H9 (cell line): ENCODE data around the gene AP3S2. TPM values are rescaled to one million over a fixed set of nuclear protein-coding genes. Genes with fewer than 3 reads are reported as not detected.

Experiments used
- DNase-seq: peaks from one replicate; pipeline ENCODE4 v3.0.0-alpha.2; 2017
- H2AFZ ChIP-seq: one replicate; pipeline ENCODE4 v1.6.1; 2013; ENCODE audit warnings: mild to moderate bottlenecking, low read length, control low read depth, moderate library complexity
- H2AK5ac ChIP-seq: 2 replicates; pipeline ENCODE4 v1.6.1; 2013; ENCODE audit warnings: low read length, control low read depth, mixed read lengths; ENCODE audit not compliant: insufficient read length
- H2BK120ac ChIP-seq: one replicate; pipeline ENCODE4 v1.6.1; 2013; ENCODE audit warnings: low read depth, mild to moderate bottlenecking, low read length, control low read depth, inconsistent platforms; ENCODE audit not compliant: poor library complexity, severe bottlenecking
- H2BK12ac ChIP-seq: 2 replicates; pipeline ENCODE4 v1.6.1; 2013; ENCODE audit warnings: low read length, control low read depth, mixed read lengths, low read depth; ENCODE audit not compliant: insufficient read length
- H2BK15ac ChIP-seq: 2 replicates; pipeline ENCODE4 v1.6.1; 2013; ENCODE audit warnings: low read depth, low read length, control low read depth
- H2BK20ac ChIP-seq: one replicate; pipeline ENCODE4 v1.6.1; 2013; ENCODE audit warnings: low read depth, mild to moderate bottlenecking, low read length, control low read depth, inconsistent platforms; ENCODE audit not compliant: poor library complexity, severe bottlenecking
- H2BK5ac ChIP-seq: 2 replicates; pipeline ENCODE4 v1.6.1; 2013; ENCODE audit warnings: low read length, control low read depth, mixed read lengths; ENCODE audit not compliant: insufficient read length
- H3K14ac ChIP-seq: 2 replicates; pipeline ENCODE4 v1.6.1; 2013; ENCODE audit warnings: low read length, control low read depth; ENCODE audit not compliant: insufficient read depth
- H3K18ac ChIP-seq: 2 replicates; pipeline ENCODE4 v1.6.1; 2013; ENCODE audit warnings: low read depth, mild to moderate bottlenecking, mixed read lengths, low read length, control low read depth; ENCODE audit not compliant: insufficient read length
- H3K23ac ChIP-seq: 2 replicates; pipeline ENCODE4 v1.6.1; 2013; ENCODE audit warnings: low read length, control low read depth, mixed read lengths, low read depth; ENCODE audit not compliant: insufficient read length
- H3K23me2 ChIP-seq: 2 replicates; pipeline ENCODE4 v1.6.1; 2013; ENCODE audit warnings: low read depth, mild to moderate bottlenecking, mixed read lengths, low read length, control low read depth; ENCODE audit not compliant: insufficient read length, poor library complexity, severe bottlenecking
- H3K27ac ChIP-seq: 2 replicates; pipeline ENCODE4 v1.5.1; 2013; ENCODE audit warnings: low read length, control low read depth, mixed read lengths, low read depth; ENCODE audit not compliant: insufficient read length
- H3K27me3 ChIP-seq: 2 replicates; pipeline ENCODE4 v1.6.1; 2013; ENCODE audit warnings: low read length, control low read depth, inconsistent platforms; ENCODE audit not compliant: insufficient read depth
- H3K4ac ChIP-seq: 2 replicates; pipeline ENCODE4 v1.6.1; 2013; ENCODE audit warnings: low read depth, mild to moderate bottlenecking, control low read depth, inconsistent platforms, low read length, moderate library complexity
- H3K4me1 ChIP-seq: 2 replicates; pipeline ENCODE4 v1.6.1; 2013; ENCODE audit warnings: low read length, control low read depth, inconsistent platforms; ENCODE audit not compliant: insufficient read depth
- H3K4me2 ChIP-seq: 2 replicates; pipeline ENCODE4 v1.6.1; 2013; ENCODE audit warnings: low read length, control low read depth, mixed read lengths; ENCODE audit not compliant: insufficient read length, insufficient read depth
- H3K56ac ChIP-seq: 2 replicates; pipeline ENCODE4 v1.6.1; 2013; ENCODE audit warnings: low read depth, mild to moderate bottlenecking, mixed read lengths, low read length, control low read depth; ENCODE audit not compliant: insufficient read length
- H3K79me1 ChIP-seq: 2 replicates; pipeline ENCODE4 v1.6.1; 2013; ENCODE audit warnings: low read depth, mild to moderate bottlenecking, moderate library complexity, low read length, control low read depth, inconsistent platforms; ENCODE audit not compliant: insufficient read depth, poor library complexity, severe bottlenecking
- H3K79me2 ChIP-seq: 2 replicates; pipeline ENCODE4 v1.6.1; 2013; ENCODE audit warnings: low read length, control low read depth, inconsistent platforms; ENCODE audit not compliant: insufficient read depth
- H3K9ac ChIP-seq: 2 replicates; pipeline ENCODE4 v1.6.1; 2013; ENCODE audit warnings: low read length, control low read depth, mixed read lengths; ENCODE audit not compliant: insufficient read length; ENCODE audit errors: extremely low read depth
- H3K9me3 ChIP-seq: one replicate; pipeline ENCODE4 v1.6.1; 2013; ENCODE audit warnings: low read depth, low read length, inconsistent platforms; ENCODE audit not compliant: control insufficient read depth
- H3T11ph ChIP-seq: one replicate; pipeline ENCODE4 v1.6.1; 2013; ENCODE audit warnings: mild to moderate bottlenecking, low read length, control low read depth, inconsistent platforms
- H4K20me1 ChIP-seq: one replicate; pipeline ENCODE4 v1.6.1; 2013; ENCODE audit not compliant: control insufficient read depth, insufficient read length, insufficient read depth
- H4K5ac ChIP-seq: 2 replicates; pipeline ENCODE4 v1.6.1; 2013; ENCODE audit warnings: low read depth, mild to moderate bottlenecking, mixed read lengths, low read length, control low read depth; ENCODE audit not compliant: insufficient read length
- H4K8ac ChIP-seq: replicated peaks from 2 replicates; pipeline ENCODE4 v1.6.1; 2013; ENCODE audit warnings: low read length, control low read depth, mixed read lengths, low read depth; ENCODE audit not compliant: insufficient read length
- H4K91ac ChIP-seq: 2 replicates; pipeline ENCODE4 v1.6.1; 2013; ENCODE audit warnings: low read depth, mild to moderate bottlenecking, moderate library complexity, mixed read lengths, low read length, control low read depth; ENCODE audit not compliant: insufficient read length
- H3K27ac Mint-ChIP-seq, 3 experiments: 2 replicates in 2 of 3; 3 replicates in 1 of 3; pipeline ENCODE4 v1.8.0; 2020 to 2021; ENCODE audit warnings: mixed read lengths in 3 of 3, mild to moderate bottlenecking in 1 of 3, moderate library complexity in 1 of 3
- H3K27me3 Mint-ChIP-seq: 2 replicates; pipeline ENCODE4 v1.8.0; 2021; ENCODE audit warnings: low read depth, mild to moderate bottlenecking, moderate library complexity, mixed read lengths
- H3K36me3 Mint-ChIP-seq, 3 experiments: 2 replicates in 2 of 3; 3 replicates in 1 of 3; pipeline ENCODE4 v1.8.0; 2020 to 2021; ENCODE audit warnings: low read depth in 3 of 3, mixed read lengths in 3 of 3; ENCODE audit not compliant: insufficient read depth in 1 of 3
- H3K4me1 Mint-ChIP-seq, 2 experiments: 2 replicates each; pipeline ENCODE4 v1.8.0; 2020; ENCODE audit warnings: mixed read lengths in 2 of 2
- H3K4me3 Mint-ChIP-seq, 2 experiments: 2 replicates in 1 of 2; 3 replicates in 1 of 2; pipeline ENCODE4 v1.8.0; 2020 to 2021; ENCODE audit warnings: mild to moderate bottlenecking in 2 of 2, mixed read lengths in 2 of 2, moderate library complexity in 1 of 2
- H3K9me3 Mint-ChIP-seq, 2 experiments: 2 replicates in 1 of 2; 3 replicates in 1 of 2; pipeline ENCODE4 v1.8.0; 2020; ENCODE audit warnings: mild to moderate bottlenecking in 2 of 2, mixed read lengths in 2 of 2, moderate library complexity in 1 of 2
- CTCF ChIP-seq: fragments of 200-600 bp; sonication (generic); conservative IDR thresholded peaks from 3 replicates; pipeline ENCODE4 v1.8.0; 2021; ENCODE audit warnings: antibody characterized with exemption, mild to moderate bottlenecking
- WGBS: extraction: QIAGEN DNeasy Blood & Tissue Kit; methylation state at CpG from one replicate; pipeline ENCODE4 v1.1.7; 2013; ENCODE audit warnings: missing lambda C conversion rate, low lambda C conversion rate, mixed read lengths; ENCODE audit not compliant: insufficient read length; ENCODE audit errors: extremely low coverage; 5-methylcytosine and 5-hydroxymethylcytosine counted together
- total RNA-seq: library from RNA; stranded (reverse); gene quantifications from 2 replicates; pipeline ENCODE4 v1.2.1, GENCODE V29; 2021

The AP3S2 gene
- total RNA-seq, 1 experiment from 2014 or later: 33.9 TPM

DNA sequence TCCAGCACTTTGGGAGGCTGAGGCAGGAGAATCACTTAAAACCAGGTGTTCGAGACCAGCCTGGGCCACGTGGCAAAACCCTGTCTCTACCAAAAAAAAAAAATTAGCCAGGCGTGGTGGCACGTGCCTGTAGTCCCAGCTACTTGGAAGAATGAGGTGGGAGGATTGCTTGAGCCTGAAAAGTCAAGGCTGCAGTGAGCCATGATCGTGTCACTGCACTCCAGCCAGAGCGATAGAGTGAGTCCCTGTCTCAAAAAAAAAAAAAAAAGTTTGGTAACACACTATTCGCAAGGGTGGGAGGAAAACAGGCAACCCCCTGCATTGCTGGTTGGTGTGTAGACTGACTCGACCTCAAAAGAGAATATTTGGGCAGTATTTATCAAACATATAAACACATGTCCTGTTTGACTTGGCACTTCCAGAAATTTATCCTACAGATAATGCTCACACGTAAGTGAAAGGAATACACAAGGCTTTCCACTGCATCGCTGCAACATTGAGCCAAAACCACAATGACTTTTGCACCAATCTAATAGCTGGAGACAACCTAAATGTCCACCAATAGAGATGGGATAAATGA, 76.0 kb downstream of the AP3S2 start:
- H3K56ac ChIP-seq: no peak overlapping the region
- H3K18ac ChIP-seq: no peak overlapping the region
- peaks cover 50% of the 10 kb centered on the region for H3K27me3 Mint-ChIP-seq
- H2BK15ac ChIP-seq: no peak overlapping the region
- H3K27ac ChIP-seq: no peak overlapping the region
- H3K4me1 ChIP-seq: no peaks in the 10 kb centered on the region
- no peak overlapping the region for H3K14ac ChIP-seq
- no peak for TF ChIP-seq CTCF
- no peaks in the 10 kb centered on the region for H3K9me3 ChIP-seq
- no peak overlapping the region for H3K4me3 Mint-ChIP-seq
- H2AK5ac ChIP-seq: no peak overlapping the region
- H3K36me3 Mint-ChIP-seq: peaks cover 0 to 11% (median 0%) of the 10 kb centered on the region in 3 experiments; a peak in 2 of 7 replicates
- no peak overlapping the region for H2BK5ac ChIP-seq
- H2BK12ac ChIP-seq: no peak overlapping the region
- no CpG with 5 or more reads among the region's 10 CpGs for WGBS
- peaks cover 13 to 17% of the 10 kb centered on the region in 2 experiments for H3K9me3 Mint-ChIP-seq
- H3K79me2 ChIP-seq: no peaks in the 10 kb centered on the region
- H3K23me2 ChIP-seq: peaks cover 9% of the 10 kb centered on the region
- H3K27ac Mint-ChIP-seq: no peak overlapping the region
- no peak overlapping the region for H4K8ac ChIP-seq
- H3K4me1 Mint-ChIP-seq: peaks cover 0 to 6% of the 10 kb centered on the region in 2 experiments; a peak in 1 of 4 replicates
- H3K27me3 ChIP-seq: peaks cover 14% of the 10 kb centered on the region; the same call in 1 of the 2 replicates
- no peak overlapping the region for H3T11ph ChIP-seq
- no peak overlapping the region for H2BK120ac ChIP-seq
- no peak for DNase-seq
- no peak overlapping the region for H4K5ac ChIP-seq
- no peak overlapping the region for H3K9ac ChIP-seq
- no peak overlapping the region for H2BK20ac ChIP-seq
- H3K79me1 ChIP-seq: no peaks in the 10 kb centered on the region
- H3K23ac ChIP-seq: no peak overlapping the region
- H2AFZ ChIP-seq: no peak overlapping the region
- H3K4me2 ChIP-seq: no peak overlapping the region
- no peak overlapping the region for H3K4ac ChIP-seq
- no peaks in the 10 kb centered on the region for H4K20me1 ChIP-seq
- no peak overlapping the region for H4K91ac ChIP-seq
